ENCODE results near the gene PPT1.

DNA sequence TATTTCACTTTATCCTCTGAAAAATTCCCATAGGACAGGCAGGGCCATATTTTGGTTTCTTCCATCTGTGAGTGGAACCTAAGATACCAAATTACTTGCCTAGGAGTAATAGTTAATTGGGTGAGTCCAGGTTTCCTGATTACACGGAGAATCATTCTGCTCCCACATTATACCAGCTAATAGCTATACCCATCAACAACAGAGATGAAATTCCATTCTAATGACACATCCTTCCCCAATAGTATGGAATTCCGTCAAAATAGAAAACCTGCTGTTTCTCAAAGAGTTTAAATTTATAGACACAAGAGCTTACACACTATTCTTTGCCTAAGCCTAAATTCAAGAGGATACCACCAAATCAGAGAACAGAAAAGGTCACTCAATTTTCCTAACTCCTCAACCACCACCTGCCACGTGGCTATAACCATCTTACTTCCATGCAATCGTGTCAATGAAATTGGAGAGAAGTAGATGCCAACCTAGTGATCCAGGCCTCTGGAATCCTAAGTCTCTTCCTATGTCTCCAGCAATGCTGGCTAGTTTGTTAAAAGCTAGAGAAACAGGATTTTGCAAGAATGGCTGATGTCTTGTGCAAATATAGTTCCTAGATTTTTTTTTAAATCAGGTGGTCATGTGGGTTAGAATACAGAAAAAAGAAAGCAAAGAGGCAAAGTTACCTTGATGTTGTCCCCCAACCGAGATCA, 6.2 kb downstream of the PPT1 start:
- TF ChIP-seq, protein P1, sequence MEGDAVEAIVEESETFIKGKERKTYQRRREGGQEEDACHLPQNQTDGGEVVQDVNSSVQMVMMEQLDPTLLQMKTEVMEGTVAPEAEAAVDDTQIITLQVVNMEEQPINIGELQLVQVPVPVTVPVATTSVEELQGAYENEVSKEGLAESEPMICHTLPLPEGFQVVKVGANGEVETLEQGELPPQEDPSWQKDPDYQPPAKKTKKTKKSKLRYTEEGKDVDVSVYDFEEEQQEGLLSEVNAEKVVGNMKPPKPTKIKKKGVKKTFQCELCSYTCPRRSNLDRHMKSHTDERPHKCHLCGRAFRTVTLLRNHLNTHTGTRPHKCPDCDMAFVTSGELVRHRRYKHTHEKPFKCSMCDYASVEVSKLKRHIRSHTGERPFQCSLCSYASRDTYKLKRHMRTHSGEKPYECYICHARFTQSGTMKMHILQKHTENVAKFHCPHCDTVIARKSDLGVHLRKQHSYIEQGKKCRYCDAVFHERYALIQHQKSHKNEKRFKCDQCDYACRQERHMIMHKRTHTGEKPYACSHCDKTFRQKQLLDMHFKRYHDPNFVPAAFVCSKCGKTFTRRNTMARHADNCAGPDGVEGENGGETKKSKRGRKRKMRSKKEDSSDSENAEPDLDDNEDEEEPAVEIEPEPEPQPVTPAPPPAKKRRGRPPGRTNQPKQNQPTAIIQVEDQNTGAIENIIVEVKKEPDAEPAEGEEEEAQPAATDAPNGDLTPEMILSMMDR (IDR thresholded peaks at IDR 0.05; ENCODE audit: borderline replicate concordance, extremely low read depth, low read length, poor library complexity, severe bottlenecking): no peak
- TF ChIP-seq EZH2 (IDR thresholded peaks at IDR 0.05; ENCODE audit: borderline replicate concordance, low read depth, low read length, severe bottlenecking): no peak
